ENCODE data around the gene WEE2.

DNA sequence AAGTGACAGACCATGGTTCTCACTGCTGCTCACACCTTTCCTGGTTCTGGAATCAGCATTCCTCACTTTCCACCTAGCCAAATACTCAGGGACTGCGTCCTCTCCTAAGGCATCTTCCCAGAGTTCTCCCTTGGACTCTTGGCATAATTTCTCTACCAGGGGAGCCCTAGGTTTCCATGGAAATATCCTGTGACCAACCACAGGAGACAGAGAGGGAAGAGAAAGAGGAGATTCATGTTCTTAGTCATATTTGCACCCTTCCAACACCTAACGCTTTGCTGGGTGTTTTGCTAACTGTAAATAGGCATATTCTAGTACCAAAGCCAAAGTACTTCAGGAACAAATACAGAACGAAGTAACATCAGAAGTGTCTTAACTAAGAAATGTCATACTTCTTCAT lies 34.8 kb upstream of the WEE2 start:
- TF ChIP-seq, protein P1, sequence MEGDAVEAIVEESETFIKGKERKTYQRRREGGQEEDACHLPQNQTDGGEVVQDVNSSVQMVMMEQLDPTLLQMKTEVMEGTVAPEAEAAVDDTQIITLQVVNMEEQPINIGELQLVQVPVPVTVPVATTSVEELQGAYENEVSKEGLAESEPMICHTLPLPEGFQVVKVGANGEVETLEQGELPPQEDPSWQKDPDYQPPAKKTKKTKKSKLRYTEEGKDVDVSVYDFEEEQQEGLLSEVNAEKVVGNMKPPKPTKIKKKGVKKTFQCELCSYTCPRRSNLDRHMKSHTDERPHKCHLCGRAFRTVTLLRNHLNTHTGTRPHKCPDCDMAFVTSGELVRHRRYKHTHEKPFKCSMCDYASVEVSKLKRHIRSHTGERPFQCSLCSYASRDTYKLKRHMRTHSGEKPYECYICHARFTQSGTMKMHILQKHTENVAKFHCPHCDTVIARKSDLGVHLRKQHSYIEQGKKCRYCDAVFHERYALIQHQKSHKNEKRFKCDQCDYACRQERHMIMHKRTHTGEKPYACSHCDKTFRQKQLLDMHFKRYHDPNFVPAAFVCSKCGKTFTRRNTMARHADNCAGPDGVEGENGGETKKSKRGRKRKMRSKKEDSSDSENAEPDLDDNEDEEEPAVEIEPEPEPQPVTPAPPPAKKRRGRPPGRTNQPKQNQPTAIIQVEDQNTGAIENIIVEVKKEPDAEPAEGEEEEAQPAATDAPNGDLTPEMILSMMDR (IDR thresholded peaks at IDR 0.05), result no peak
- TF ChIP-seq POLR2A (IDR thresholded peaks at IDR 0.05), result no peak
